Measurements from ENCODE around the gene PTPRG.

DNA sequence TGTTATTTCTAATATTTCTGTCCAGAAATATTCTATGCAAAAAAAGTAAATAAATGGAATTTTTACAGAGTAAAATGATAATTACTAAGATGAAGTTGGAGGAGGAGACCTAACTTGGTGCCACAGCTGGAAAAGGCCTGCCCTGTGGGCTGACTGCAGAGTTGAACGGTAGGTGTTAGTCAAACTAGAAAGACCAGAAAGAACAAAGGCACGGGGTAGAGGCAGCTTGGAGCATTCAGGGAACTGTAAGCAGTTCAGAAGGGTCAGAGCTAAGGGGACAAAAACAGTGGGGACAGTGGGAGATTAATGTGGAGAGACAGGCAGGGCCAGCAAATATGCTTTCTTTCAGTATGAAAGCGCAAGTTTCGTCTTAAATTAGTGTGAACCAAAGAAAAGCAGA is 39.3 kb upstream of the PTPRG start:
- TF ChIP-seq POLR2A (IDR thresholded peaks at IDR 0.05), result no peak
- TF ChIP-seq, protein P1, sequence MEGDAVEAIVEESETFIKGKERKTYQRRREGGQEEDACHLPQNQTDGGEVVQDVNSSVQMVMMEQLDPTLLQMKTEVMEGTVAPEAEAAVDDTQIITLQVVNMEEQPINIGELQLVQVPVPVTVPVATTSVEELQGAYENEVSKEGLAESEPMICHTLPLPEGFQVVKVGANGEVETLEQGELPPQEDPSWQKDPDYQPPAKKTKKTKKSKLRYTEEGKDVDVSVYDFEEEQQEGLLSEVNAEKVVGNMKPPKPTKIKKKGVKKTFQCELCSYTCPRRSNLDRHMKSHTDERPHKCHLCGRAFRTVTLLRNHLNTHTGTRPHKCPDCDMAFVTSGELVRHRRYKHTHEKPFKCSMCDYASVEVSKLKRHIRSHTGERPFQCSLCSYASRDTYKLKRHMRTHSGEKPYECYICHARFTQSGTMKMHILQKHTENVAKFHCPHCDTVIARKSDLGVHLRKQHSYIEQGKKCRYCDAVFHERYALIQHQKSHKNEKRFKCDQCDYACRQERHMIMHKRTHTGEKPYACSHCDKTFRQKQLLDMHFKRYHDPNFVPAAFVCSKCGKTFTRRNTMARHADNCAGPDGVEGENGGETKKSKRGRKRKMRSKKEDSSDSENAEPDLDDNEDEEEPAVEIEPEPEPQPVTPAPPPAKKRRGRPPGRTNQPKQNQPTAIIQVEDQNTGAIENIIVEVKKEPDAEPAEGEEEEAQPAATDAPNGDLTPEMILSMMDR (IDR thresholded peaks at IDR 0.05), result no peak

Measured in body of pancreas (tissue), 4 donors.